ENCODE results near the gene XXYLT1.

Gene XXYLT1

DNA sequence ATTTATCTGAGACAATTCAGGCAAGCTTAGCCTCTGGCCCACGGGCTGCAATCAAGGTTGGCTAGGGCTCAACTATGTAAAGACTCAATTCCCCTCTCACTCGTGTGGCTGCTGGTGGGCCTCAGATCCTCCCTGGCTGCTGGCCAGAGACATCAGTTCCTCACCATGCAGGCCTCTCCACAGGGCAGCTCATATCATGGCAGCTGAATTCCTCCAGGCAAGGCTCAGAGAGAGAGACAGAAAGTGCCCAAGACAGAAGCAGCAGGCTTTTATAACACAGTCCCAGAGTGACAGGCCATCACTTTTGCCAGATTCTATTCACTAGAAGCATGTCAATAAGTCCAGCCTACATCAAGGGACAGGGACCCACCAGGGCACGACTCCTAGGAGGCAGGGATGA lies 63.2 kb downstream of the XXYLT1 start:
- Histone ChIP-seq H3K4me1 (ENCODE audit: insufficient read depth, low read length, severe bottlenecking) (peaks cover 19% of the 10 kb centered on the region), H3K27ac (ENCODE audit: low read depth, low read length, poor library complexity, severe bottlenecking) (no peak overlapping the region), H3K9me3 (ENCODE audit: low read length) (no peaks in the 10 kb centered on the region), H3K9ac (ENCODE audit: low read length) (no peak overlapping the region), H2AFZ (ENCODE audit: low read length) (no peak overlapping the region), H3K9me2 (ENCODE audit: low read depth, low read length) (no peaks in the 10 kb centered on the region), H3K79me2 (ENCODE audit: insufficient read depth, low read length) (no peaks in the 10 kb centered on the region), H3K27me3 (ENCODE audit: insufficient read depth, low read length) (no peaks in the 10 kb centered on the region), H3K36me3 (ENCODE audit: insufficient read depth, low read length) (no peaks in the 10 kb centered on the region; the same call in 1 of the 2 replicates), H3F3A (ENCODE audit: insufficient read depth, low read length) (no peaks in the 10 kb centered on the region), H3K4me3 (ENCODE audit: low read depth, low read length, poor library complexity, severe bottlenecking) (no peak overlapping the region), H4K20me1 (ENCODE audit: insufficient read depth, low read length) (no peaks in the 10 kb centered on the region), H3K4me2 (ENCODE audit: low read length) (no peak overlapping the region)
- TF ChIP-seq EZH2 (IDR thresholded peaks at IDR 0.05; ENCODE audit: borderline replicate concordance, low read length) (no peak), CTCF (IDR thresholded peaks at IDR 0.05; ENCODE audit: low read length) (no peak)

- Histone ChIP-seq H3K36me3 (ENCODE audit: insufficient read depth, low read length) (no peaks in the 10 kb centered on the region; the same call in 1 of the 2 replicates), H3K9me2 (ENCODE audit: low read depth, low read length) (no peaks in the 10 kb centered on the region), H2AFZ (ENCODE audit: low read length) (no peak overlapping the region), H3K79me2 (ENCODE audit: insufficient read depth, low read length) (no peaks in the 10 kb centered on the region), H3K27ac (ENCODE audit: low read depth, low read length, poor library complexity, severe bottlenecking) (no peak overlapping the region), H4K20me1 (ENCODE audit: insufficient read depth, low read length) (no peaks in the 10 kb centered on the region), H3K9me3 (ENCODE audit: low read length) (no peaks in the 10 kb centered on the region), H3K4me3 (ENCODE audit: low read depth, low read length, poor library complexity, severe bottlenecking) (no peak overlapping the region), H3F3A (ENCODE audit: insufficient read depth, low read length) (no peaks in the 10 kb centered on the region), H3K27me3 (ENCODE audit: insufficient read depth, low read length) (no peaks in the 10 kb centered on the region), H3K4me2 (ENCODE audit: low read length) (no peak overlapping the region), H3K4me1 (ENCODE audit: insufficient read depth, low read length, severe bottlenecking) (peaks cover 19% of the 10 kb centered on the region), H3K9ac (ENCODE audit: low read length) (no peak overlapping the region)
- TF ChIP-seq CTCF (IDR thresholded peaks at IDR 0.05; ENCODE audit: low read length) (no peak), EZH2 (IDR thresholded peaks at IDR 0.05; ENCODE audit: borderline replicate concordance, low read length) (no peak)
These were observed 63.9 kb downstream of the XXYLT1 start for GRCh38 chr3:195207056-195207455.

- Histone ChIP-seq H4K20me1 (ENCODE audit: insufficient read depth, low read length) (no peaks in the 10 kb centered on the region), H3K9ac (ENCODE audit: low read length) (no peak overlapping the region), H3K4me2 (ENCODE audit: low read length) (no peak overlapping the region), H3K4me3 (ENCODE audit: low read depth, low read length, poor library complexity, severe bottlenecking) (no peak overlapping the region), H2AFZ (ENCODE audit: low read length) (no peak overlapping the region), H3K79me2 (ENCODE audit: insufficient read depth, low read length) (no peaks in the 10 kb centered on the region), H3K27me3 (ENCODE audit: insufficient read depth, low read length) (no peaks in the 10 kb centered on the region), H3K36me3 (ENCODE audit: insufficient read depth, low read length) (no peaks in the 10 kb centered on the region; the same call in 1 of the 2 replicates), H3K9me2 (ENCODE audit: low read depth, low read length) (no peaks in the 10 kb centered on the region), H3K9me3 (ENCODE audit: low read length) (no peaks in the 10 kb centered on the region), H3K4me1 (ENCODE audit: insufficient read depth, low read length, severe bottlenecking) (peaks cover 19% of the 10 kb centered on the region), H3F3A (ENCODE audit: insufficient read depth, low read length) (no peaks in the 10 kb centered on the region), H3K27ac (ENCODE audit: low read depth, low read length, poor library complexity, severe bottlenecking) (no peak overlapping the region)
- no peak for TF ChIP-seq EZH2 (IDR thresholded peaks at IDR 0.05; ENCODE audit: borderline replicate concordance, low read length)
- TF ChIP-seq CTCF (IDR thresholded peaks at IDR 0.05; ENCODE audit: low read length), result no peak
These were observed 66.4 kb downstream of the XXYLT1 start for GRCh38 chr3:195204360-195205163.
